Mesenteric fat pad (tissue), 1 donor: Measurements from ENCODE around the gene OXSR1. TPM values are rescaled to one million over a fixed set of nuclear protein-coding genes. Genes with fewer than 3 reads are reported as not detected.
A peak's percentile ranks its signal among the peaks of the same experiment; 100 is the strongest.
"Not testable (repeated sequence)": the region's sequence is repeated elsewhere in the genome, so short reads cannot be mapped to it uniquely, and the experiment has no call there.

ENCODE experiments used
- DNase-seq: peaks from one replicate; pipeline ENCODE4 v3.0.0-alpha.2; 2020; ENCODE audit warnings: low spot score
- total RNA-seq: library from RNA; stranded (reverse); fragmentation: NEBNext Ultra II Directional; extraction: Animal tissue kit (Norgen Biotek cat#: 25700); gene quantifications from one replicate; pipeline ENCODE4 v1.2.1, GENCODE V29; 2021
- donor health status: DM: yes; HTN: yes; CAD: no.

Gene OXSR1
- total RNA-seq, 1 donor from 2014 or later, result 51.8 TPM

- DNase-seq, result peak; percentile 35
Observed at GRCh38 chr3:38127611-38128302, 37.6 kb upstream of the OXSR1 start.

GRCh38 chr3:38128303-38128655 is 37.1 kb upstream of the OXSR1 start:
- DNase-seq, result no peak

GRCh38 chr3:38129058-38129457 is 36.3 kb upstream of the OXSR1 start:
- DNase-seq, result peak; percentile 51

GRCh38 chr3:38130631-38131065 is 34.7 kb upstream of the OXSR1 start:
- DNase-seq, result peak; percentile 62

- DNase-seq, result peak; percentile 71
Observed at GRCh38 chr3:38131621-38132369, 33.5 kb upstream of the OXSR1 start.

DNA sequence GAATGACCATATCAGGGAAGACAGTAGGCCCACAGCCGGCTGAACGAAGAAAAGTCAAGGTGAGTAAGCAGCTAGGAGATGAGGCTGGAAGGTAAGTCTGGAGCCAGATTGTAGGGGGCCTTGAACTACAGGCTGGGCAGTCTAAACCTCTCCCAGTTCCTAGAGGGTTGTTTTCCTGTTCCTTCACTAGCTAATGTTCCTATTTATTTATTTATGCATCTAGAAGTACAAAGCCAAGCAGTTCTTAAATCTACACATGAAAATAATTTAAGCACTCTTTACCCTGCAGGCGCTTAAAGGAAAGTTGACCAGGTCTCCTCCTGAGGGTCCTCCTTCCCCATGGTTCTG is 32.2 kb upstream of the OXSR1 start:
- DNase-seq, result peak; percentile 43

DNA sequence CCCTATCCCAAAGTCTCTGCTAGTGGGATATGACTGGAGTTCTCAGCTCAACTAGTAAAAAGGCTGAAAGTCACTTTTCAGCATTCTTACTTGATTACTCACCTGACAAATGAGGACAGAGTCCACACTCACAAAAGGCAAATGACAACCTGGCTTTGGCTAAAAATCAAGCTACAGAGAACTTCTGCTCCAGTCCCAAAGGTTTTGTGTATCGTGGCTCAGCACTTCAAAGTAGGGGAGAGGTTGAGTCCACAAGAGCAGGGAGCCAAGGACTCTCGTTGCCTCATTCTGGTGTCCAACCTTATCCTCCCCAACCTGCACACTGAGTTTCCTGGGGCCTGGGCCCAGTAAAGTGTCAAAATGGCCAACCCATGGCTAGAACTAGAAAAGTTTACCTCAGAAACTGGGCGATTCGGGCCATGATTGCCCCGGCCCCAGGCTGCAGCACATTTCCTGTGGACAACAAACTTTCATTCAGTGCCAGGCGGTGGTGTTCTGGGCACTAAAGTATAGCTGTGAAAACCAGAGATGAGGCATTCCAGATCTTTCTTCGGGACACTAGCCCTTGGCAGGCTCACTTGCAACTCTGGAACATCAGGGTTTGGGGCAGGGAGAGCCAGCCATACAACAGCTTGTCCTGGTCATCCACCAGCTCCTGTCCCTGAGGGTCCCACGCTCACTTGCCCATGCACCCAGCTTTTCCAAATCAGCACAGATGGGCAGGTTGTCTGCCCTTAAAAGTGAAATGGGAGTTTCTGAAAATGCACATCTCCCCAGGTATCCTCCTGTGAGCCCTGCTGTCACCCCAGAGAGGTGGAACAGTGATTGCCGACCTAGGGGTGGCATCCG is 31.6 kb upstream of the OXSR1 start:
- peak; percentile 79 for DNase-seq

GRCh38 chr3:38134517-38135143 is 30.7 kb upstream of the OXSR1 start:
- not testable (repeated sequence) for DNase-seq

DNA sequence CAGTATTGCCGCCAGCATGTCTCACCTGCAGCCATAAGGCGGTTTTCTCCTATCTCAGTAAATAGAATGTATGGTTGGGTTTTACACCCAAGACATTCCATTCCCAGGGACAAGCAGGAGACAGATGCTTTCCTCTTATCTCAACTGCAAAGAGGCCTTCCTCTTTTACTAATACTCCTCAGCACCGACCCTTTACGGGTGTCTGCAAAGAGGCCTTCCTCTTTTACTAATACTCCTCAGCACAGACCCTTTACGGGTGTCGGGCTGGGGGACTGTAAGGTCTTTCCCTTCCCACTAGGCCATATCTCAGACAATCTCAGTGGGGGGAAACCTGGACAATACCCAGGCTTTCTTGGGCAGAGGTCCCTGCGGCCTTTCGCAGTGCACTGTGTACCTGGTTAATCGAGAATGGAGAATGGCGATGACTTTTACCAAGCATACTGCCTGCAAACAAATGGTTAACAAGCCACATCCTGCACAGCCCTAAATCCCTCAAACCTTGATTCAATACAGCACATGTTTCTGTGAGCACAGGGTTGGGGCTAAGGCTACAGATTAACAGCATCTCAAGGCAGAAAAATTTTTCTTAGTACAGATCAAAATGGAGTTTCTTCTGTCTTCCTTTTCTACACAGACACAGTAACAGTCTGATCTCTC is 29.6 kb upstream of the OXSR1 start:
- DNase-seq, result peak; percentile 24

DNA sequence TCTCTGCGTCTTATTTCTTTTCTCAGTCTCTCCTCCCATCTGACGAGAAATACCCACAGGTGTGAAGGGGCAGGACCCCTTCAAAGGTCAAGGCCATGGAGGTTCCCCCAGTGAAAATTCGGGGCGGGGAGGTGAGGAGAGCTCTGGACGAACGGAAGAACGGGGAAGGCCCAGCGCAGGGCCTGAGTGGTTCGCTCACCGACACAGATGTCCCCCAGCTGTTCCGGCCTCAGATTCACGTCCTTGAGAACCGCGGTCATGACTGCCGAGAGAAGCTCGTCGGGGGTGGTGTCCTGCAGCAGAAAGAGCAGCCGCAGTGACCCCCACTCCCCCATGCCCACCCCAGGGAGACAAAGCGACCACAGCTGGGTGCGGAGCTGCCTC is 29.0 kb upstream of the OXSR1 start:
- peak; percentile 90 for DNase-seq

GRCh38 chr3:38136777-38137614 is 28.3 kb upstream of the OXSR1 start, which contains the start of gene ACAA1:
Gene ACAA1 (minus strand): TSS chr3:38137127. CDS start chr3:38137035, 92 bp downstream.
- DNase-seq, result peak; percentile 99

DNA sequence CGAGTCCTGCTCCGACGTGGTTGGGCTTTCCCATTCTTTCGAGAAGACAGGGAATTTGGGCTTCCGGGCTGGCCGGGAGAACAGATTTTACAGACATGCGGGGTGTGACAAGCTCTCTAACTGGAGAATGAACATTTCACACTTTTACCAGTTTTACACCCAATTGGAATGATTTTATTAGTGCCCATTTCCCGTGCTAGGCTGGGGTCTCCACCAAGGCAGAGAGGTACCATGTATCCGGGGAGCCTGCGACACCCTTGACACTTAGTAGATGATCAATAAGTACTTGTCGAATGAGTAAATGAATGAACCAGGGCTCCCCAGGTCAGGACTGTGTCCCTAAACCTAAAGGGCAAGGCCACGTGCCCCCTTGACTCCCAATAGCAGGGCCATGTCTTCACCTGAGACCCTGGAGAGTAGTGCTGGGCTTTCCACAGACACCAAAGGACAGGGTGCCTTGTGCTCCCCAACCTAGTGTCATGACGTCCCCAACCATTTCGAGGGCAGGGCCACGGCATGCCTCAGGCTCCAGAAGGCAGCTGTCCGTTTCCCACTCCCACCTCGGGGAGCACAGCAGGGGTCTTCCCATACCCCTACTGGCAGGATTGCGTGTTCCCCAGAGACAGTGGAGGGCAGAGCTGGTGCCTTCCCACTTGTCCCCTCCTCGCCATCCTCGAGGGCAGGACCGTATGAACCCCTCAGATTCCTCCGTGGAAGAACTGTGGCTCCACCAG is 27.6 kb upstream of the OXSR1 start:
- no peak for DNase-seq

DNA sequence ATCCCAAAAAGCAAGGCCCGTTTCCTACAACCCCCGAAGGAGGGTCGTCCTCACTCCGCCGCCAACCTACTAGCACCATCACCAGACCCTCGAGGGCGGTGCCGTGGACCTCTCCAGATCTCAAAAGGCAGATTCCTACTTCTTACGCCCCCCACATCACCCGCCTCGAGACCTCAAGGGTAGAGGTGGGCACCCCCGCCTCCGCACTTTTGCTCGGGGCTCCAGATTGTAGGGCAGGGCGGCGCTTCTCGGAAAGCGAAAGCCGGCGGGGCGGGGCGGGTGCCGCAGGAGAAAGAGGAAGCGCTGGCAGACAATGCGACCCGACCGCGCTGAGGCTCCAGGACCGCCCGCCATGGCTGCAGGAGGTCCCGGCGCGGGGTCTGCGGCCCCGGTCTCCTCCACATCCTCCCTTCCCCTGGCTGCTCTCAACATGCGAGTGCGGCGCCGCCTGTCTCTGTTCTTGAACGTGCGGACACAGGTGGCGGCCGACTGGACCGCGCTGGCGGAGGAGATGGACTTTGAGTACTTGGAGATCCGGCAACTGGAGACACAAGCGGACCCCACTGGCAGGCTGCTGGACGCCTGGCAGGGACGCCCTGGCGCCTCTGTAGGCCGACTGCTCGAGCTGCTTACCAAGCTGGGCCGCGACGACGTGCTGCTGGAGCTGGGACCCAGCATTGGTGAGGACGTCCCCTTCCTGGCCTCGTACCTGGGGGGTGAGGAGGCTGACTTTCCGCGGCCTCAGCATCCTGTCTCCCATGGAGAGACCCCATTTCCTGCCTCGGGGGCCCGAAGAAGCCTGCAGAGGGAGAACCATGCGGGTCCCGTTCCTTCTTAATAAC is 26.8 kb upstream of the OXSR1 start, which contains the start of gene MYD88:
MYD88 (plus strand) TSS at position 313 of the 842 bp plus-strand sequence; CDS start at position 353, 40 bp downstream.
- DNase-seq, result peak; percentile 96

DNA sequence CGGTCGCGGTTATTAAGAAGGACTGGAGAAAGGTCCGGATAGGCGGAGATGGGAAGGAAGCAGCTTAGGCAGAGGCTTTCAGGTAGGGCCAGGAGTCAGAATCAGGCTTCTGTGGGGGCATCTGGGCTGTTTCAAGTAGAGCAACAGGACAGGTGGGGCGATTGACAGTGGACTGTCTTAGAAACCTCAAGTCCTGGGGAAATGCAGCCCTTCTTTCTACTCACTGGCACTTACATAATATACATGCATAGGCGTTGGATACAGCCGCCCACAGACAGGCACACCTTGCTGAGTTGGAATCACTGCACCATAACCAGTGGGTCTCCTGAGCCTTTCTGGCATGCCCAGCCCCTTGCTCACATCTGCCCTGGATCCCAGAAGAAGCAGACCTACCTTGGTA is 26.1 kb upstream of the OXSR1 start:
- DNase-seq, result no peak

- peak; percentile 75 for DNase-seq
Observed at GRCh38 chr3:38139652-38140051, 25.7 kb upstream of the OXSR1 start.

GRCh38 chr3:38140326-38141172 is 24.8 kb upstream of the OXSR1 start:
- peak; percentile 69 for DNase-seq
